ENCODE measurements around the gene PHB1. TPM values are rescaled to one million over a fixed set of nuclear protein-coding genes. Genes with fewer than 3 reads are reported as not detected.

Gene PHB1
- total and polyA plus RNA-seq, 2 of the 8 experiments (the other 6 are each of a cell fraction or from before 2014, with no cell fraction given) = 386 to 597 TPM

DNA sequence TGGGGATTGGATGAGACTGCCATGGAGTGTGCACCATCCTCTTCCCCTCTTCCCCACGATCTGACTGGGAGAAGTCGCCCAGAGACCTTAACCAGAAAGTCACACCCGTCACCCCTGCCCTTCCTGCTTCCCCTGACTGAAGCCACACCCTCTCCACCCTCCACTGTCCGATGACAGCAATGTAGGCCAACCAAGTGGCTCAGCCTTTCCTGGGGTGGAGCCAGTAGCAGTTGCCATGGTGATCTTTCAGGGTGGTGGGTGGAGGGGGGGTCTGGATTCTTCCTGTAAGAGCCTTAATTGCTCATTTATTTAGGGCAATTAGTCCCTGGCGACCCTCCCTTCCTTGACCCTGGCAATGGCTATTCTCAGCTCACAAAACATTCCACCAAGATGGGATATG lies 37.5 kb upstream of the PHB1 start:
- Histone ChIP-seq H4K5ac (ENCODE audit: insufficient read length, low read depth, low read length) (no peak overlapping the region), H2BK120ac (replicated peaks; ENCODE audit: low read depth, low read length) (no peak overlapping the region), H3K27ac (ENCODE audit: low read depth, low read length) (no peak overlapping the region), H2AK5ac (ENCODE audit: low read depth, low read length) (no peak overlapping the region), H3K4me3 (ENCODE audit: extremely low read depth in 1 of 4, insufficient read depth in 2 of 4, low read depth in 3 of 4, low read length in 4 of 4) (no peak overlapping the region), H2BK12ac (ENCODE audit: low read depth, low read length) (0 out of 2 replicates have a peak overlapping the region, but pooled peaks have one; percentile 80), H4K91ac (replicated peaks; ENCODE audit: insufficient read length, low read length) (no peak overlapping the region), H4K8ac (ENCODE audit: extremely low read depth, insufficient read depth, low read length) (no peak overlapping the region), H3K56ac (replicated peaks; ENCODE audit: insufficient read length, low read depth, low read length) (no peak overlapping the region), H3K79me1 (ENCODE audit: low read depth, low read length) (no peaks in the 10 kb centered on the region; the same call in 1 of the 2 replicates), H3K4me2 (ENCODE audit: insufficient read depth in 1 of 2, low read depth in 2 of 2, low read length in 2 of 2) (no peak overlapping the region), H3K9ac (replicated peaks in 1 of 4; ENCODE audit: extremely low read depth in 1 of 4, low read depth in 3 of 4, low read length in 3 of 4) (no peak overlapping the region), H3K14ac (ENCODE audit: insufficient read length) (no peak overlapping the region), H2BK20ac (ENCODE audit: low read length) (peak overlapping the region; percentile 72; the same call in 1 of the 2 replicates), H3K9me3 (ENCODE audit: insufficient read depth in 2 of 2, low read depth in 1 of 2, low read length in 1 of 2) (no peaks in the 10 kb centered on the region), H2BK15ac (ENCODE audit: low read length) (0 out of 2 replicates have a peak overlapping the region, but pooled peaks have one; percentile 29), H3K23ac (ENCODE audit: insufficient read length) (no peak overlapping the region), H3K79me2 (ENCODE audit: control insufficient read depth in 1 of 2, insufficient read depth in 2 of 2, low read length in 2 of 2) (no peaks in the 10 kb centered on the region), H3K23me2 (ENCODE audit: low read depth, low read length) (0 out of 2 replicates have a peak, but pooled peaks cover 1% of the 10 kb centered on the region), H2AFZ (ENCODE audit: low read length) (peak overlapping the region; percentile 60; the same call in 1 of the 2 replicates), H3K4me1 (replicated peaks in 1 of 4; ENCODE audit: control insufficient read depth in 3 of 4, insufficient read depth in 4 of 4, low read length in 3 of 4) (peaks cover 0 to 21% (median 3%) of the 10 kb centered on the region in 4 experiments; a peak in 4 of 7 replicates), H3K36me3 (ENCODE audit: control insufficient read depth in 2 of 4, insufficient read depth in 4 of 4, low read length in 3 of 4) (no peaks in the 10 kb centered on the region), H3K18ac (ENCODE audit: extremely low read depth, low read length) (no peak overlapping the region), H3K27me3 (replicated peaks in 1 of 4; ENCODE audit: control insufficient read depth in 3 of 4, extremely low read depth in 1 of 4, insufficient read depth in 3 of 4, low read length in 3 of 4) (no peaks in the 10 kb centered on the region), H2BK5ac (ENCODE audit: low read depth, low read length) (peak overlapping the region; percentile 71; the same call in 1 of the 2 replicates), H3K4ac (replicated peaks; ENCODE audit: insufficient read length, low read depth, low read length) (no peak overlapping the region), H4K20me1 (replicated peaks in 1 of 2; ENCODE audit: control insufficient read depth in 1 of 2, insufficient read depth in 2 of 2, low read length in 2 of 2) (no peaks in the 10 kb centered on the region)
- TF ChIP-seq POLR2A (IDR thresholded peaks at IDR 0.05; ENCODE audit: control extremely low read depth in 1 of 2, low read depth in 2 of 2, low read length in 2 of 2) (no peak), CBX8 (IDR thresholded peaks at IDR 0.05; ENCODE audit: borderline replicate concordance, low read depth, low read length) (no peak), NANOG (IDR thresholded peaks at IDR 0.05; ENCODE audit: insufficient read depth, low read depth, low read length, poor library complexity, severe bottlenecking) (no peak), GABPA (IDR thresholded peaks at IDR 0.05; ENCODE audit: borderline replicate concordance, insufficient read depth, low read length) (no peak), GTF2F1 (IDR thresholded peaks at IDR 0.05; ENCODE audit: borderline replicate concordance, low read depth, low read length) (no peak), KDM4A (IDR thresholded peaks at IDR 0.05; ENCODE audit: low read depth, low read length, severe bottlenecking) (no peak), RXRA (IDR thresholded peaks at IDR 0.05; ENCODE audit: insufficient read depth, low read depth, low read length) (no peak), RFX5 (IDR thresholded peaks at IDR 0.05; ENCODE audit: borderline replicate concordance, low read depth, low read length) (no peak), POLR2AphosphoS5 (IDR thresholded peaks at IDR 0.05; ENCODE audit: low read depth, low read length) (no peak), MAX (IDR thresholded peaks at IDR 0.05) (no peak), RBBP5 (IDR thresholded peaks at IDR 0.05; ENCODE audit: borderline replicate concordance, low read depth, low read length) (no peak)
- TF ChIP-seq, protein P1, sequence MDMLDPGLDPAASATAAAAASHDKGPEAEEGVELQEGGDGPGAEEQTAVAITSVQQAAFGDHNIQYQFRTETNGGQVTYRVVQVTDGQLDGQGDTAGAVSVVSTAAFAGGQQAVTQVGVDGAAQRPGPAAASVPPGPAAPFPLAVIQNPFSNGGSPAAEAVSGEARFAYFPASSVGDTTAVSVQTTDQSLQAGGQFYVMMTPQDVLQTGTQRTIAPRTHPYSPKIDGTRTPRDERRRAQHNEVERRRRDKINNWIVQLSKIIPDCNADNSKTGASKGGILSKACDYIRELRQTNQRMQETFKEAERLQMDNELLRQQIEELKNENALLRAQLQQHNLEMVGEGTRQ (IDR thresholded peaks at IDR 0.05; ENCODE audit: low read length) = no peak
- POLR2A ChIA-PET (ENCODE audit: partially characterized antibody) = interaction anchor here (1.5 kb wide), 1 partner anchor 13 kb away, joined by 6 read pairs; no protein-coding TSS in a partner anchor
- WGBS, 2 experiments (ENCODE audit: extremely low coverage in 1 of 2, insufficient coverage in 1 of 2, insufficient read length in 1 of 2, insufficient replicate concordance in 2 of 2, low coverage in 1 of 2, low lambda C conversion rate in 2 of 2, missing lambda C conversion rate in 1 of 2) = 80% methylated on average over 4 of the region's 5 CpGs; no CpG with 5 or more reads in 1 of the 2 experiments
- DNase-seq (ENCODE audit: low read depth in 1 of 2, low spot score in 2 of 2) (no peak), FAIRE-seq (no peak)
- CTCF ChIA-PET (ENCODE audit: partially characterized antibody) = interaction anchor here (0.6 to 12.0 kb wide), 7 partner anchors 16 to 1119 kb away, joined by 3 to 111 read pairs (median 3); no protein-coding TSS in a partner anchor
